ENCODE results near the gene TEX261. TPM values are rescaled to one million over a fixed set of nuclear protein-coding genes. Genes with fewer than 3 reads are reported as not detected.

TEX261 gene
- total RNA-seq, 2 donors from 2014 or later: 43.6 to 58.8 TPM

DNA sequence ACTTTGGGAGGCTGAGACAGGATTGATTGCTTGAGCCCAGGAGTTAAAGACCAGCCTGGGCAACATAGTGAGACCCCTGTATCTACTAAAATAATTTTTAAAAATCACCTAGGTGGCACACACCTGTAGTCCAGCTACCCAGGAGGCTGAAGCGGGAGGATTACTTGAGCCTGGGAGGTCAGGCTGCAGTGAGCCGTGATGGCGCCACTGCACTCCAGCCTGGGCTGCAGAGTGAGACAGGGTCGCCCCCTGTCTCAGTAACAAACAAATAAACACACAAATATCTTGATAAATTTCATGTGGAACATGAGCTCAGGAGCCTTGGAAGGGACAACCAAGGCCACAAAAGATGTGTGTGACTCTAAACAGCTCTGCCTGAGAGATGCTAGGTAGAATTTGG lies 28.0 kb downstream of the TEX261 start:
- TF ChIP-seq, protein P1, sequence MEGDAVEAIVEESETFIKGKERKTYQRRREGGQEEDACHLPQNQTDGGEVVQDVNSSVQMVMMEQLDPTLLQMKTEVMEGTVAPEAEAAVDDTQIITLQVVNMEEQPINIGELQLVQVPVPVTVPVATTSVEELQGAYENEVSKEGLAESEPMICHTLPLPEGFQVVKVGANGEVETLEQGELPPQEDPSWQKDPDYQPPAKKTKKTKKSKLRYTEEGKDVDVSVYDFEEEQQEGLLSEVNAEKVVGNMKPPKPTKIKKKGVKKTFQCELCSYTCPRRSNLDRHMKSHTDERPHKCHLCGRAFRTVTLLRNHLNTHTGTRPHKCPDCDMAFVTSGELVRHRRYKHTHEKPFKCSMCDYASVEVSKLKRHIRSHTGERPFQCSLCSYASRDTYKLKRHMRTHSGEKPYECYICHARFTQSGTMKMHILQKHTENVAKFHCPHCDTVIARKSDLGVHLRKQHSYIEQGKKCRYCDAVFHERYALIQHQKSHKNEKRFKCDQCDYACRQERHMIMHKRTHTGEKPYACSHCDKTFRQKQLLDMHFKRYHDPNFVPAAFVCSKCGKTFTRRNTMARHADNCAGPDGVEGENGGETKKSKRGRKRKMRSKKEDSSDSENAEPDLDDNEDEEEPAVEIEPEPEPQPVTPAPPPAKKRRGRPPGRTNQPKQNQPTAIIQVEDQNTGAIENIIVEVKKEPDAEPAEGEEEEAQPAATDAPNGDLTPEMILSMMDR (IDR thresholded peaks at IDR 0.05): no peak
- Histone ChIP-seq H3K9ac (ENCODE audit: low read depth in 2 of 2, low read length in 2 of 2) (no peak overlapping the region), H3K9me3 (no peaks in the 10 kb centered on the region), H3K4me1 (no peaks in the 10 kb centered on the region), H3K36me3 (no peaks in the 10 kb centered on the region), H3K4me3 (no peak overlapping the region), H3K27me3 (peaks cover 3% of the 10 kb centered on the region), H3K27ac (no peak overlapping the region)
- DNase-seq: no peak
- intact Hi-C loops (cut with DNase I): no loop called here

DNA sequence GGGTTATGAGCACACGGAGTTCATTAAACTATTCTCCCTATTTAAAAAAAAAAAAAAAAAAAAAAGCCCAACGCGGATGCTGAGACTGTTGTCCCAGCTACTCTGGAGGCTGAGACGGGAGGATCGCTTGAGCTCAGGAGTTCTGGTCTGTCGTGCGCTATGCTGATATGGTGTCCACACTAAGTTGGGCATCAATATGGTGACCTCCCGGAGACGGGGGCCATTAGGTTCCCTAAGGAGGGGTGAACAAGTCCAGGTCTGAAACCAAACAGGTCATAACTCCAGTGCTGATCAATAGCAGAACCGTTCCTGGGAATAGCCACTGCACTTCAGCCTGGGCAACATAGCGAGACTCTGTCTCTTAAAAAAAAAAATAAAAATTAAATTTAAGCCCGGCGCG lies 29.2 kb downstream of the TEX261 start:
- intact Hi-C loops (cut with DNase I): no loop called here
- Histone ChIP-seq H3K27ac (no peak overlapping the region), H3K4me1 (no peaks in the 10 kb centered on the region), H3K9ac (ENCODE audit: low read depth in 2 of 2, low read length in 2 of 2) (no peak overlapping the region), H3K9me3 (no peaks in the 10 kb centered on the region), H3K36me3 (no peaks in the 10 kb centered on the region), H3K27me3 (peaks cover 3% of the 10 kb centered on the region), H3K4me3 (peak overlapping the region; percentile 45)
- DNase-seq: peak; percentile 15
- TF ChIP-seq, protein P1 (IDR thresholded peaks at IDR 0.05): no peak

DNA sequence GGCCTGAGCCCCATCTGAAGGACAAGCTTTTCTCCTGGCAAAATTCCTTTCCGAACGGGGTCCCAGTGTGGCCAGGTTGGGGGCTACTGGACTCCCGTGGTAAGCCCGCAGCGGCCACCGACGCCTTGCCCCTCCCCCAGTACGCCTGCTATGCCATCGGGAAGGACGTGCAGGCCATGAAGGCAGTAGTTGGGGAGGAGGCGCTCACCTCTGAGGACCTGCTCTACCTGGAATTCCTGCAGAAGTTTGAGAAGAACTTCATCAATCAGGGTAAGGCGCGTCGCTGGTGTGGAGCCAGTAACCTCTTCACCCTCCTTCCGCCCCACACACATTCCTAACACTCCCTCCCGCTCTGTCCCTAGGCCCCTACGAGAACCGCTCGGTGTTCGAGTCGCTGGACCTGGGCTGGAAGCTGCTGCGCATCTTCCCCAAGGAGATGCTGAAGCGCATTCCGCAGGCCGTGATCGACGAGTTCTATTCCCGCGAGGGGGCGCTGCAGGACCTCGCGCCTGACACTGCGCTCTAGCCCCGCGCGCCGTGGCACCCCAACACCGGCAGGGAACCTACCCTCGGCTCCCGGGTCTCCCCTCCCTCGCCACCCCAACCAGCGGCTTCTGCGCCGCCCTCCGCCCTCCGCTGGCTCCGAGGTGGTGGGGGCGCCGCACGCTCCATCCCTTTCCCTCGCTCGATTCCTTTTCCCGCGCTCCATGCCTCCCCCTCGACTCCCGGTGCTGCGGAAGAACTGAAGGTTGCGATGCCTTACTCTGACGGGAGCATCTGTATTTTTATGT lies 29.9 kb downstream of the TEX261 start:
- peak overlapping the region; percentile 45 for H3K4me3 ChIP-seq
- H3K4me1 ChIP-seq: no peaks in the 10 kb centered on the region
- H3K9ac ChIP-seq (ENCODE audit: low read depth in 2 of 2, low read length in 2 of 2): peak overlapping the region in 1 of 2 donors; percentile 26
- intact Hi-C loops (cut with DNase I): no loop called here
- H3K36me3 ChIP-seq: no peaks in the 10 kb centered on the region
- no peak overlapping the region for H3K27ac ChIP-seq
- peaks cover 3% of the 10 kb centered on the region for H3K27me3 ChIP-seq
- TF ChIP-seq, protein P1 (IDR thresholded peaks at IDR 0.05): peak; percentile 75
- DNase-seq: peak; percentile 73
- H3K9me3 ChIP-seq: no peaks in the 10 kb centered on the region

DNA sequence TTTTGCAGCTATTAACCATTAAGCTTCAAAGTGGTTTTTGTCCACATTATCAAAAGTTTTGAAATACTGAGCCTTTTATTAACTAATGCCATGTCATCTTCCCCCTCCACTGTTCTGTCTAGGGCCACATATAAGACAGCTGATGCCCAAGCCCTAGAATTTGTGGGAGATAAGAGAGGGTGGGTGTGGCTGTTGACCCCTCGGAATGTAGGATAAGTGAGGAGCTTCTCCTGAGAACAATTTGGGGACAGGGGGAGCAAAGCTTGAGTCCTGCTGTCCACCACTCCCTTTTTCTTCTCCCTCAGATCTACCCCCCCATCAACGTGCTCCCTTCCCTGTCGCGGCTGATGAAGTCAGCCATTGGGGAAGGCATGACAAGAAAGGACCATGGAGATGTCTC lies 30.5 kb downstream of the TEX261 start:
- H3K9ac ChIP-seq (ENCODE audit: low read depth in 2 of 2, low read length in 2 of 2): no peak overlapping the region
- H3K4me1 ChIP-seq: no peaks in the 10 kb centered on the region
- H3K4me3 ChIP-seq: no peak overlapping the region
- no peaks in the 10 kb centered on the region for H3K9me3 ChIP-seq
- TF ChIP-seq, protein P1 (IDR thresholded peaks at IDR 0.05): no peak
- intact Hi-C loops (cut with DNase I): no loop called here
- H3K27ac ChIP-seq: no peak overlapping the region
- H3K27me3 ChIP-seq: peaks cover 3% of the 10 kb centered on the region
- no peaks in the 10 kb centered on the region for H3K36me3 ChIP-seq
- DNase-seq: peak; percentile 10

DNA sequence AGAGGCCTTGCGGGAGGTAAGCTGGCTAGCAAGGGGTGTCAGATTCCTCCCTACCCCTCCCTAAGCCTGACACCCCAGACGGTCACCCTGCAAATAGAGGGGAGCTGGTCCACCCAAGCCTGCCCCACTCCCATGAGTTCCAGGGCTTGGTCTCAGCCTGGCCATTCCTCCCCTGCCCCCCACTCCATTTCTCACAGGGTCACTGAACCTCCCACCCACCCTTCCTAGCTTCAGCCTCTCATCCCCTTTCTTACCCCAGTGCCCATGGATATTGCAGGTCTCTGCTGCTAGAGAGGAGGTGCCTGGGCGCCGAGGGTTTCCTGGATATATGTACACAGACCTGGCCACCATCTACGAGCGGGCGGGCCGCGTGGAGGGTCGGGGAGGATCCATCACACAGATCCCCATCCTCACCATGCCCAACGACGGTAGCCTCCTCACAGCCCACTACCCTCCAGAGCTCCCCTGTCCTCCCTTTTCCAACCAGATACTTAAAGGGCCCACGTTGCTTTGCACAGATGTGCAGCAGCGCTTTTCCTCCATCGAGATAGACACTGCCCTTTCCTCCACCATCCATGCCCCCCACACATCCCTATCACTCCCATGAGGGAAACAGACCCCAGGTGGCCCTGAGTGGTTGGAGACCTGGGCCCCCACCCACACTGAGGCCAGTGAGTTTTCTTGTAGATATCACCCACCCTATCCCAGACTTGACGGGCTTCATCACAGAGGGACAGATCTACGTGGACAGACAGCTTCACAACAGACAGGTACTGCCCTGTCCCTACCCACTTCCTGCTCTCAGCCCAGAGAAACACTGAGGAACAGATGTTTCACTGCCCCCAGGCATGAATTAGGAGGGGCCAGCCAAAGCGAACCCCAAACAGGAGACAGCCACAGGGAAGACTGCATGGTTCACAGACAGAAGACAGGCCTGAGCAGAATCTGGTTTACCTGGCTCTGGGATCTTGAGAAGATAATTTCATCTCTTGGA lies 31.5 kb downstream of the TEX261 start:
- no peaks in the 10 kb centered on the region for H3K4me1 ChIP-seq
- no peak overlapping the region for H3K27ac ChIP-seq
- H3K9ac ChIP-seq (ENCODE audit: low read depth in 2 of 2, low read length in 2 of 2): no peak overlapping the region
- H3K36me3 ChIP-seq: no peaks in the 10 kb centered on the region
- intact Hi-C loops (cut with DNase I): no loop called here
- TF ChIP-seq, protein P1 (IDR thresholded peaks at IDR 0.05): no peak
- H3K4me3 ChIP-seq: no peak overlapping the region
- H3K27me3 ChIP-seq: peaks cover 3% of the 10 kb centered on the region
- peak; percentile 6 for DNase-seq
- H3K9me3 ChIP-seq: no peaks in the 10 kb centered on the region
